HEK293 (cell line): ENCODE results near the gene HTR1A.

Experiments
- OVOL3 ChIP-seq: fragments of 450-650 bp; formaldehyde crosslinking; IDR thresholded peaks from 2 replicates; pipeline ENCODE4 v1.5.1; 2016; ENCODE audit warnings: missing biosample characterization, missing genetic modification characterization
- ZNF521 ChIP-seq: fragments of 450-650 bp; formaldehyde crosslinking; IDR thresholded peaks from 2 replicates; pipeline ENCODE4 v1.5.1; 2017; ENCODE audit warnings: missing biosample characterization, mild to moderate bottlenecking, missing genetic modification characterization
- TF ChIP-seq, protein P1 (sequence below): fragments of 450-650 bp; formaldehyde crosslinking; IDR thresholded peaks from 2 replicates; pipeline ENCODE4 v1.5.1; 2016; ENCODE audit warnings: missing biosample characterization, missing genetic modification characterization
- TF ChIP-seq, protein P2 (sequence below): fragments of 450-650 bp; formaldehyde crosslinking; IDR thresholded peaks from 2 replicates; pipeline ENCODE4 v1.5.1; 2016; ENCODE audit warnings: missing biosample characterization, missing genetic modification characterization

DNA sequence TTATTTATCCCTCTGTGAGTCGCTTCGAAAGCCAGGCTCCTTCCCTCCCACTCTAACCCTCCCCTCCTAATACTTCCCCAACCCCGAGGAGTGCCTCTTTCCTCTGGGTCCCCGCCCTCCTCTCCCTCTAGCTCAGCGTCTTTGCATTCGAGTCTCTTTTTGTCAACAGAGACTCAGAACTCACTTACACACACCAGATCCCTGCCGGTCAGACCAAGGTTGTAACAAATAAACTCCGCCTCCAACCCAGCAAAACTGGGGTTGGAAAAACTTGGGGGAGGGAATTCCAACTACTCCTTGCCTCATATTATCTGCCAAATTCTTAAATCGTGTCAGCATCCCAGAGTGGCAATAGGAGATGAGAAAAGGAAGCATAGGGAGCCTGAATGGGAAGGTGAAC, at the start of gene HTR1A:
- TF ChIP-seq, protein P1, sequence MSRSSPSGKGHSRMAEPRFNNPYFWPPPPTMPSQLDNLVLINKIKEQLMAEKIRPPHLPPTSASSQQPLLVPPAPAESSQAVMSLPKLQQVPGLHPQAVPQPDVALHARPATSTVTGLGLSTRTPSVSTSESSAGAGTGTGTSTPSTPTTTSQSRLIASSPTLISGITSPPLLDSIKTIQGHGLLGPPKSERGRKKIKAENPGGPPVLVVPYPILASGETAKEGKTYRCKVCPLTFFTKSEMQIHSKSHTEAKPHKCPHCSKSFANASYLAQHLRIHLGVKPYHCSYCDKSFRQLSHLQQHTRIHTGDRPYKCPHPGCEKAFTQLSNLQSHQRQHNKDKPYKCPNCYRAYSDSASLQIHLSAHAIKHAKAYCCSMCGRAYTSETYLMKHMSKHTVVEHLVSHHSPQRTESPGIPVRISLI: no peak
- TF ChIP-seq, protein P2, sequence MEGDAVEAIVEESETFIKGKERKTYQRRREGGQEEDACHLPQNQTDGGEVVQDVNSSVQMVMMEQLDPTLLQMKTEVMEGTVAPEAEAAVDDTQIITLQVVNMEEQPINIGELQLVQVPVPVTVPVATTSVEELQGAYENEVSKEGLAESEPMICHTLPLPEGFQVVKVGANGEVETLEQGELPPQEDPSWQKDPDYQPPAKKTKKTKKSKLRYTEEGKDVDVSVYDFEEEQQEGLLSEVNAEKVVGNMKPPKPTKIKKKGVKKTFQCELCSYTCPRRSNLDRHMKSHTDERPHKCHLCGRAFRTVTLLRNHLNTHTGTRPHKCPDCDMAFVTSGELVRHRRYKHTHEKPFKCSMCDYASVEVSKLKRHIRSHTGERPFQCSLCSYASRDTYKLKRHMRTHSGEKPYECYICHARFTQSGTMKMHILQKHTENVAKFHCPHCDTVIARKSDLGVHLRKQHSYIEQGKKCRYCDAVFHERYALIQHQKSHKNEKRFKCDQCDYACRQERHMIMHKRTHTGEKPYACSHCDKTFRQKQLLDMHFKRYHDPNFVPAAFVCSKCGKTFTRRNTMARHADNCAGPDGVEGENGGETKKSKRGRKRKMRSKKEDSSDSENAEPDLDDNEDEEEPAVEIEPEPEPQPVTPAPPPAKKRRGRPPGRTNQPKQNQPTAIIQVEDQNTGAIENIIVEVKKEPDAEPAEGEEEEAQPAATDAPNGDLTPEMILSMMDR (tag by site-specific recombination): no peak
- TF ChIP-seq OVOL3 (tag by site-specific recombination) (no peak), ZNF521 (tag by site-specific recombination) (no peak)
